Measurements from ENCODE around the gene TEX51. TPM values are rescaled to one million over a fixed set of nuclear protein-coding genes. Genes with fewer than 3 reads are reported as not detected.
A peak's percentile ranks its signal among the peaks of the same experiment; 100 is the strongest.

The TEX51 gene
- polyA plus RNA-seq, 1 of the 3 experiments (the other 2 are of a cell fraction): not detected

- Histone ChIP-seq H3K9me2 (no peaks in the 10 kb centered on the region), H3K27ac (ENCODE audit: low read depth in 2 of 2, low read length in 1 of 2) (no peak overlapping the region), H3K4me3 (ENCODE audit: low read depth in 2 of 2, low read length in 1 of 2) (no peak overlapping the region), H4K20me1 (ENCODE audit: insufficient read depth) (no peaks in the 10 kb centered on the region), H3K79me2 (ENCODE audit: insufficient read depth) (no peaks in the 10 kb centered on the region), H3K4me1 (ENCODE audit: control insufficient read depth in 1 of 2, insufficient read depth in 2 of 2, low read depth in 1 of 2, low read length in 1 of 2) (peaks cover 0 to 14% of the 10 kb centered on the region in 2 experiments; a peak in 1 of 4 replicates), H2AFZ (ENCODE audit: low read depth) (no peak overlapping the region), H3K27me3 (ENCODE audit: insufficient read depth) (no peaks in the 10 kb centered on the region), H3K9ac (no peak overlapping the region), H3K4me2 (no peak overlapping the region), H3F3A (replicated peaks; ENCODE audit: insufficient read depth) (no peaks in the 10 kb centered on the region), H3K9me3 (no peaks in the 10 kb centered on the region), H3K36me3 (replicated peaks in 1 of 2; ENCODE audit: control insufficient read depth in 1 of 2, insufficient read depth in 2 of 2, low read length in 1 of 2) (no peaks in the 10 kb centered on the region)
- peak; percentile 1 for DNase-seq
- POLR2A ChIA-PET: no interaction called here
- TF ChIP-seq USF1 (IDR thresholded peaks at IDR 0.05; ENCODE audit: borderline replicate concordance, low read depth) (no peak), REST (IDR thresholded peaks at IDR 0.05; ENCODE audit: low read depth, low read length) (no peak), EZH2phosphoT487 (IDR thresholded peaks at IDR 0.05; ENCODE audit: borderline replicate concordance, low read depth) (no peak), IRF3 (IDR thresholded peaks at IDR 0.05; ENCODE audit: low read depth, low read length) (no peak), FOXJ3 (CRISPR knock-in tag; IDR thresholded peaks at IDR 0.05) (no peak), GATA2 (CRISPR knock-in tag; IDR thresholded peaks at IDR 0.05) (no peak), YY1 (IDR thresholded peaks at IDR 0.05; ENCODE audit: low read depth) (no peak), RXRA (IDR thresholded peaks at IDR 0.05; ENCODE audit: borderline replicate concordance, low read depth) (no peak), RFX5 (IDR thresholded peaks at IDR 0.05; ENCODE audit: low read length) (no peak), FOSL2 (IDR thresholded peaks at IDR 0.05; ENCODE audit: borderline replicate concordance, low read depth) (no peak), NRF1 (IDR thresholded peaks at IDR 0.05; ENCODE audit: low read depth, low read length) (no peak), ELF1 (IDR thresholded peaks at IDR 0.05) (no peak), JUND (IDR thresholded peaks at IDR 0.05) (no peak), SIN3A (IDR thresholded peaks at IDR 0.05; ENCODE audit: borderline replicate concordance, low read depth, low read length) (no peak), MEF2A (IDR thresholded peaks at IDR 0.05; ENCODE audit: borderline replicate concordance, low read depth) (no peak), PBX3 (IDR thresholded peaks at IDR 0.05) (no peak), TEAD4 (IDR thresholded peaks at IDR 0.05; ENCODE audit: borderline replicate concordance, insufficient read depth) (no peak), MXI1 (IDR thresholded peaks at IDR 0.05; ENCODE audit: low read depth, low read length) (no peak)
- 27% methylated on average over 6 of the region's 6 CpGs for WGBS (ENCODE audit: low lambda C conversion rate)
- CTCF ChIA-PET: no interaction called here
Observed at GRCh38 chr2:126902859-126903258, 4.2 kb downstream of the TEX51 start.

Data from SK-N-SH (cell line).